HG03575 (cell line): ENCODE measurements around the gene PTEN.

Experiments
- ATAC-seq: cut with Tn5 transposase; IDR thresholded peaks from one replicate; pipeline ENCODE4 v1.9.1; 2021; ENCODE audit not compliant: unreplicated experiment, insufficient number of reproducible peaks, low FRiP score; ENCODE audit errors: extremely low read depth

The PTEN gene

GRCh38 chr10:88019753-88020152 lies 156.3 kb downstream of the PTEN start:
- no peak for ATAC-seq
